ENCODE measurements around the gene PRSS1.

Gene PRSS1

DNA sequence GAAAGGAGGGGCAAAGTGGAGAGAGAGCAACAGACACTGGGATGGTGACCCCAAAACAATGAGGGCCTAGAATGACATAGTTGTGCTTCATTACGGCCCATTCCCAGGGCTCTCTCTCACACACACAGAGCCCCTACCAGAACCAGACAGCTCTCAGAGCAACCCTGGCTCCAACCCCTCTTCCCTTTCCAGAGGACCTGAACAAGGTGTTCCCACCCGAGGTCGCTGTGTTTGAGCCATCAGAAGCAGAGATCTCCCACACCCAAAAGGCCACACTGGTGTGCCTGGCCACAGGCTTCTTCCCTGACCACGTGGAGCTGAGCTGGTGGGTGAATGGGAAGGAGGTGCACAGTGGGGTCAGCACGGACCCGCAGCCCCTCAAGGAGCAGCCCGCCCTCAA is 42.2 kb downstream of the PRSS1 start:
- peak overlapping the region; percentile 88 to 95 for H3K27ac Mint-ChIP-seq
- DNase-seq (no peak), ATAC-seq (no peak)
- peaks cover 31% of the 10 kb centered on the region for H3K4me1 Mint-ChIP-seq
- H3K9me3 Mint-ChIP-seq = no peaks in the 10 kb centered on the region
- H3K4me3 Mint-ChIP-seq = peak overlapping the region; percentile 86 to 95
- no peaks in the 10 kb centered on the region for H3K27me3 Mint-ChIP-seq

DNA sequence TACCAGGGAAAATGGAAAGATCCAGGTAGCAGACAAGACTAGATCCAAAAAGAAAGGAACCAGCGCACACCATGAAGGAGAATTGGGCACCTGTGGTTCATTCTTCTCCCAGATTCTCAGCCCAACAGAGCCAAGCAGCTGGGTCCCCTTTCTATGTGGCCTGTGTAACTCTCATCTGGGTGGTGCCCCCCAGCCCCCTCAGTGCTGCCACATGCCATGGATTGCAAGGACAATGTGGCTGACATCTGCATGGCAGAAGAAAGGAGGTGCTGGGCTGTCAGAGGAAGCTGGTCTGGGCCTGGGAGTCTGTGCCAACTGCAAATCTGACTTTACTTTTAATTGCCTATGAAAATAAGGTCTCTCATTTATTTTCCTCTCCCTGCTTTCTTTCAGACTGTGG is 42.9 kb downstream of the PRSS1 start:
- DNase-seq (no peak), ATAC-seq (no peak)
- Mint-ChIP-seq H3K4me3 (peak overlapping the region; percentile 86 to 95), H3K27me3 (no peaks in the 10 kb centered on the region), H3K9me3 (no peaks in the 10 kb centered on the region), H3K27ac (peak overlapping the region; percentile 40 to 95), H3K4me1 (peaks cover 31% of the 10 kb centered on the region)

DNA sequence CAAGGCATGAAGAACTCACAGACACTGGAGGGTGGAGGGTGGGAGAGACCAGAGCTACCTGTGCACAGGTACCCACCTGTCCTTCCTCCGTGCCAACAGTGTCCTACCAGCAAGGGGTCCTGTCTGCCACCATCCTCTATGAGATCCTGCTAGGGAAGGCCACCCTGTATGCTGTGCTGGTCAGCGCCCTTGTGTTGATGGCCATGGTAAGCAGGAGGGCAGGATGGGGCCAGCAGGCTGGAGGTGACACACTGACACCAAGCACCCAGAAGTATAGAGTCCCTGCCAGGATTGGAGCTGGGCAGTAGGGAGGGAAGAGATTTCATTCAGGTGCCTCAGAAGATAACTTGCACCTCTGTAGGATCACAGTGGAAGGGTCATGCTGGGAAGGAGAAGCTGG is 43.3 kb downstream of the PRSS1 start:
- no peak for ATAC-seq
- Mint-ChIP-seq H3K4me1 (peaks cover 31% of the 10 kb centered on the region), H3K9me3 (no peaks in the 10 kb centered on the region), H3K27ac (peak overlapping the region; percentile 78 to 95), H3K27me3 (no peaks in the 10 kb centered on the region), H3K4me3 (peak overlapping the region; percentile 86 to 95)
- no peak for DNase-seq

DNA sequence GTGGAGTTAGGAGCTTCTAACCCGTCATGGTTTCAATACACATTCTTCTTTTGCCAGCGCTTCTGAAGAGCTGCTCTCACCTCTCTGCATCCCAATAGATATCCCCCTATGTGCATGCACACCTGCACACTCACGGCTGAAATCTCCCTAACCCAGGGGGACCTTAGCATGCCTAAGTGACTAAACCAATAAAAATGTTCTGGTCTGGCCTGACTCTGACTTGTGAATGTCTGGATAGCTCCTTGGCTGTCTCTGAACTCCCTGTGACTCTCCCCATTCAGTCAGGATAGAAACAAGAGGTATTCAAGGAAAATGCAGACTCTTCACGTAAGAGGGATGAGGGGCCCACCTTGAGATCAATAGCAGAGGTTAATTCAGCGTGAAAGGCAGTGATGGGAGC is 43.9 kb downstream of the PRSS1 start:
- H3K4me3 Mint-ChIP-seq = peak overlapping the region; percentile 86 to 95
- DNase-seq (no peak), ATAC-seq (no peak)
- H3K27ac Mint-ChIP-seq = peak overlapping the region in 1 of 2 donors; percentile 95
- no peaks in the 10 kb centered on the region for H3K27me3 Mint-ChIP-seq
- H3K4me1 Mint-ChIP-seq = peaks cover 31% of the 10 kb centered on the region
- no peaks in the 10 kb centered on the region for H3K9me3 Mint-ChIP-seq

DNA sequence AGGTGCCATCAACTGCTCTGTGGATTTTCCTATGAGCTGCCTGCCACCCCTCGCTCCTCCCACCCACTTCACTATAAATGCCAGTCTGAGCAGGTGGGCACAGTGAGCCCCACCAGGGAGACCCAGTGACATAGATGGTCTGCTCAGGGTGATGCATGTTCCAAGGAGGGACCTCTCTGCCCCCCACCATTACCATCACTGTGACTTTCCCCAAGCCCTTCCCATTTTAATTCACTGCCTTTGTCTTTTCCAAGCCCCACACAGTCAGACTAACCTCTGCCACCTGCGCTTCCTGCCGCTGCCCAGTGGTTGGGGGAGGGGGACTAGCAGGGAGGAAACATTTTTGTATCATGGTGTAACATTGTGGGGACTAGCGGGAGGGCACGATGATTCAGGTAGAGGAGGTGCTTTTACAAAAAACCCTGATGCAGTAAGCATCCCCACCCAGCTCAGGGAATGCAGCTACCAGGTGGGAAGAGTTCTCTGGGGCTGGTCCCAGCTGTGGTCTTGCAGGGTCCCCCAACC is 46.1 kb downstream of the PRSS1 start:
- no peaks in the 10 kb centered on the region for H3K27me3 Mint-ChIP-seq
- peak in 1 of 2 donors; percentile 71 for DNase-seq
- H3K27ac Mint-ChIP-seq = peak overlapping the region; percentile 99
- H3K9me3 Mint-ChIP-seq = no peaks in the 10 kb centered on the region
- H3K4me3 Mint-ChIP-seq = peak overlapping the region; percentile 94 to 95
- H3K4me1 Mint-ChIP-seq = peaks cover 51% of the 10 kb centered on the region
- peak; percentile 50 for ATAC-seq

DNA sequence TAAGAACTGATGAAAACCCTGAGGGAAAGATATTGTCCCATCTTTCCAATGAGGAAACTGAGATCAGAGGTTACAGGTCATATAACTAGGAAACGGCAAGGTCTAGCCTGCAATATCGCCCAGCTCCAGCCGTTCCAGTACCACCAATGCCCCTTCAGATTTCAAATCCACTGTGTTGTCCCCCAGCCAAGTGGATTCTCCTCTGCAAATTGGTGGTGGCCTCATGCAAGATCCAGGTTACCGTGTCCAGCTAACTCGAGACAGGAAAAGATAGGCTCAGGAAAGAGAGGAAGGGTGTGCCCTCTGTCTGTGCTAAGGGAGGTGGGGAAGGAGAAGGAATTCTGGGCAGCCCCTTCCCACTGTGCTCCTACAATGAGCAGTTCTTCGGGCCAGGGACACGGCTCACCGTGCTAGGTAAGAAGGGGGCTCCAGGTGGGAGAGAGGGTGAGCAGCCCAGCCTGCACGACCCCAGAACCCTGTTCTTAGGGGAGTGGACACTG is 46.8 kb downstream of the PRSS1 start:
- Mint-ChIP-seq H3K4me1 (peaks cover 57% of the 10 kb centered on the region), H3K4me3 (peak overlapping the region; percentile 94 to 95), H3K27me3 (no peaks in the 10 kb centered on the region), H3K27ac (peak overlapping the region; percentile 99), H3K9me3 (no peaks in the 10 kb centered on the region)
- no peak for ATAC-seq
- DNase-seq = no peak

DNA sequence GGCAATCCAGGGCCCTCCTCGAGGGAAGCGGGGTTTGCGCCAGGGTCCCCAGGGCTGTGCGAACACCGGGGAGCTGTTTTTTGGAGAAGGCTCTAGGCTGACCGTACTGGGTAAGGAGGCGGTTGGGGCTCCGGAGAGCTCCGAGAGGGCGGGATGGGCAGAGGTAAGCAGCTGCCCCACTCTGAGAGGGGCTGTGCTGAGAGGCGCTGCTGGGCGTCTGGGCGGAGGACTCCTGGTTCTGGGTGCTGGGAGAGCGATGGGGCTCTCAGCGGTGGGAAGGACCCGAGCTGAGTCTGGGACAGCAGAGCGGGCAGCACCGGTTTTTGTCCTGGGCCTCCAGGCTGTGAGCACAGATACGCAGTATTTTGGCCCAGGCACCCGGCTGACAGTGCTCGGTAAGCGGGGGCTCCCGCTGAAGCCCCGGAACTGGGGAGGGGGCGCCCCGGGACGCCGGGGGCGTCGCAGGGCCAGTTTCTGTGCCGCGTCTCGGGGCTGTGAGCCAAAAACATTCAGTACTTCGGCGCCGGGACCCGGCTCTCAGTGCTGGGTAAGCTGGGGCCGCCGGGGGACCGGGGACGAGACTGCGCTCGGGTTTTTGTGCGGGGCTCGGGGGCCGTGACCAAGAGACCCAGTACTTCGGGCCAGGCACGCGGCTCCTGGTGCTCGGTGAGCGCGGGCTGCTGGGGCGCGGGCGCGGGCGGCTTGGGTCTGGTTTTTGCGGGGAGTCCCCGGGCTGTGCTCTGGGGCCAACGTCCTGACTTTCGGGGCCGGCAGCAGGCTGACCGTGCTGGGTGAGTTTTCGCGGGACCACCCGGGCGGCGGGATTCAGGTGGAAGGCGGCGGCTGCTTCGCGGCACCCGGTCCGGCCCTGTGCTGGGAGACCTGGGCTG is 47.5 kb downstream of the PRSS1 start:
- ATAC-seq = no peak
- Mint-ChIP-seq H3K4me3 (peak overlapping the region; percentile 94 to 95), H3K27ac (peak overlapping the region; percentile 99 to 100), H3K9me3 (no peaks in the 10 kb centered on the region), H3K27me3 (no peaks in the 10 kb centered on the region), H3K4me1 (peaks cover 64% of the 10 kb centered on the region)
- peak in 1 of 2 donors; percentile 35 for DNase-seq

DNA sequence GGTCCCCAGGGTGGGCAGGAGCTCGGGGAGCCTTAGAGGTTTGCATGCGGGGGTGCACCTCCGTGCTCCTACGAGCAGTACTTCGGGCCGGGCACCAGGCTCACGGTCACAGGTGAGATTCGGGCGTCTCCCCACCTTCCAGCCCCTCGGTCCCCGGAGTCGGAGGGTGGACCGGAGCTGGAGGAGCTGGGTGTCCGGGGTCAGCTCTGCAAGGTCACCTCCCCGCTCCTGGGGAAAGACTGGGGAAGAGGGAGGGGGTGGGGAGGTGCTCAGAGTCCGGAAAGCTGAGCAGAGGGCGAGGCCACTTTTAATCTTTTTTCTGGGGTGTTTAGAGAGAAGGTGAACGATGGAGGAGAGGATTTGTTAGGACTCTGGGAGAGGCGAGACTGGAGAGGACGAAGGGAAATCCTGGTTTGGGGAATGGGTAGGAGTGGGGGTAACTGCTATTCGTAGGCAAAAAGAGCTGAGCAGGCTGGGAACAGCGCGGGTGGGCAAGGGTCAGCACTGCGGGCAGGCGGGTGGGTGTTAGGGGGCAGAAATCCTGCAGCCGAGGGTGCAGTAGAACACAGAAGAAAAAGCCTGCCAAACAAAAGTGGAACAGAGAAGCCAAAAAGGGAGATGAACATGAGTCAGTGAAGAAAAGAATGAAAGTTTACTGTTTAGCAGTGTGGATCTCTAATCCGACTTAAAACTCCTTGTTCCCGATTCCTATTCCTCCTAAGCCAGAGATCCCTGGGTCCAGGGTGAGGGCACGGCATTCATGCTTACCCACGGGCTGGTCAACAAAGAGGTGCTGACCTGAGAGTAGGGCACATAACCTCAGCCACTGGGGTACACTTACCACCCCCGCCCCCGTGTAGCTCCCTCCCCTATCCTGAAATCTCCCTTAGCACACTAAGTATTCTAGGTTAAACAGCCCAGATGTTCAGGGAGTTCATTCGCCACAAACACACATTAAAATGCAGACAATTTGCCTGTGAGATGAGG is 48.4 kb downstream of the PRSS1 start:
- Mint-ChIP-seq H3K4me1 (peaks cover 67% of the 10 kb centered on the region), H3K9me3 (no peaks in the 10 kb centered on the region), H3K27me3 (no peaks in the 10 kb centered on the region), H3K27ac (peak overlapping the region; percentile 99 to 100), H3K4me3 (peak overlapping the region; percentile 94 to 95)
- peak in 1 of 2 donors; percentile 28 for DNase-seq
- ATAC-seq = peak; percentile 26

DNA sequence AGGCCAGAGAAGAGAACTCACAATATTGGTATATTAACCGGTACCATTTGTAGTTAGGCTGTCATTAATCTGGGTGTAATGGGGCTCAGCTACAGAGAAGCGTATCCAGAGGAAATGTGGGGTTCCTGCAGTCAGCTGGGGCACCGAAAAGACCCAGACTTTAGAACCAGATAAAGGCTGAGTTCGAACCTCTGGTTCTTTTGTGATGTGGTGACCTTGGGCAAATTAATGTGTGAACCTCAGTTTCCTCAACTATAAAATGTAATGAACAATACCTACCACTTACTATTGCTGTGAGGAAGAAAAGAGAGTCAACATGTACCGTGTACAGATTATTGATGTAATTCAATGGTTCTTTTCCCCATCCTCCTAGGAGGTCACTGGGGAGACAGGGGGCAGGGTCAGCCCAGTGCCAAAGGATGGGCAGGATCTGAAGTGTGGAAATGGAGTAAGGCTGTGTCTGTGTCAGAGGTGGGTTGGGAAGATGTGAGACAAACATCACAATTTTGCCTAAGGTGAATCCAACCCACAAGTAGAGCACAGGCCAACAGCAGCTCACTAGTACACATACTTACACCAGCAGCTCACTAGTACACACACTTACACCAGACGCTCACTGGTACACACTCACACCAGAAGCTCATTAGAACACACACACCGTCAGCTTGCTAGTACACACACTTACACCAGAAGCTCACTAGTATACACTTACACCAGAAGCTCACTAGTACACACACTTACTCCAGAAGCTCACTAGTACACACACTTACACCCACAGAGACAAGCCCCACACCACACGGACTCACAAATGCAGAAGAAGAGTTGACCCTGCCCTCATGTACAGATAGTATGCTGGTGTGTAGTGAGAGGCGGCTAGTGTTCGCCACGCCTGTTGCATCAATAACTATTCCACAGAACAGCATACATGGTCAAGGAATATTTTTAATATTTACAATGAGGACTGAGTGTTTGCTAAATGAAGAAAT is 49.5 kb downstream of the PRSS1 start:
- Mint-ChIP-seq H3K27ac (peak overlapping the region; percentile 99 to 100), H3K9me3 (no peaks in the 10 kb centered on the region), H3K27me3 (no peaks in the 10 kb centered on the region), H3K4me3 (peak overlapping the region; percentile 94 to 95), H3K4me1 (peaks cover 68% of the 10 kb centered on the region)
- ATAC-seq = peak; percentile 32
- peak in 1 of 2 donors; percentile 33 for DNase-seq

DNA sequence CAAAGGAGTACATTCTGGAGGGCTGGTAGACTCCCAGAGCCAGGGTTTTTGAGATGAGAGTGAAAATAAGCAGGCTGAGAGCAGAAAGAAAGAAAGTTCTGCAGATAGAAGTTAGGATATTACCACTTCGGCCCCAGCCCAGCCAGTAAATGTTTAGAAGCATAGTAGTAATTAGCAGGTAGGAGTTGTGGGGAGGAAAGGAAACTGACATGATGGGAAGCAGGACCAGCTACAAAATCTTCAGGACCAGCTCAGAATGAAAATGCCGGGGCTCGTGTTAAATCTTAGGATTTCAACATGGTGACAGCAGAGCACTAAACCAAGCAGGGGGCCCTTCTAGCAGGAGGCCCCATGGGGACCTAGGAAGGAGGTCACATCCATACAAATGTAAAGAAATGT is 50.2 kb downstream of the PRSS1 start:
- H3K4me1 Mint-ChIP-seq = peaks cover 68% of the 10 kb centered on the region
- H3K27me3 Mint-ChIP-seq = no peaks in the 10 kb centered on the region
- H3K4me3 Mint-ChIP-seq = peak overlapping the region; percentile 94 to 95
- no peaks in the 10 kb centered on the region for H3K9me3 Mint-ChIP-seq
- DNase-seq = no peak
- H3K27ac Mint-ChIP-seq = peak overlapping the region; percentile 99 to 100
- ATAC-seq = no peak

DNA sequence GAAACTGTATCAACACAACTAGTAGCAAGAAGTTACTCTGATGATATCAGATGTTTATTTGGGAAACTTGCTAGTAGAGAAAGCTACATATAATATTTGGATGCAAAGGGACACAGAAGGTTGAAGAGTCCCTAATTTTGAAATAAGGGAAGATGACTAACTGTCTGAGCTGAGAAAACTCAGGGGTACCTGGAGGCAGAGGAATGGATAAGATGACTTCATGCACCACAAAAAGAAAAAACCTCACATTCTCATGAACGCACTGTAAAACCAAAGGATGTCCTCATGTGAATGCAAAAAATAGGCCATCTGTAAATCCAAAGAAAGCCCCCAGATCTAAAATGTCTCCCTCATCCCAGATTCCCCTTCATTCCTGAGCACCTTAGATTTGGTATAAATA is 50.8 kb downstream of the PRSS1 start:
- Mint-ChIP-seq H3K27me3 (no peaks in the 10 kb centered on the region), H3K27ac (peak overlapping the region; percentile 99 to 100), H3K4me3 (peak overlapping the region; percentile 94 to 95), H3K9me3 (no peaks in the 10 kb centered on the region), H3K4me1 (peaks cover 68% of the 10 kb centered on the region)
- ATAC-seq (no peak), DNase-seq (peak in 1 of 2 donors; percentile 20)

DNA sequence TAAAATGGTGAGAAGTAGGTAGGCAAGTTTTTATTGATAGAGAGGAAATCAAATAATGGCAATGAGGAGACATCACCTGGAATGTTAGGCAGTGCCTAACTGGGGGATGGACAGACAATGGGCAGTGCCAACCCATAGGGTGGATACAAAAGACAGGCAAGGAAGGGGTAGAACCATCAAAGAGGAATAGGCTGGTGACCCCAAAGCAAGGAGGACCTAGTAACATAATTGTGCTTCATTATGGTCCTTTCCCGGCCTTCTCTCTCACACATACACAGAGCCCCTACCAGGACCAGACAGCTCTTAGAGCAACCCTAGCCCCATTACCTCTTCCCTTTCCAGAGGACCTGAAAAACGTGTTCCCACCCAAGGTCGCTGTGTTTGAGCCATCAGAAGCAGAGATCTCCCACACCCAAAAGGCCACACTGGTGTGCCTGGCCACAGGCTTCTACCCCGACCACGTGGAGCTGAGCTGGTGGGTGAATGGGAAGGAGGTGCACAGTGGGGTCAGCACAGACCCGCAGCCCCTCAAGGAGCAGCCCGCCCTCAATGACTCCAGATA is 51.5 kb downstream of the PRSS1 start:
- H3K4me1 Mint-ChIP-seq = peaks cover 73% of the 10 kb centered on the region
- no peaks in the 10 kb centered on the region for H3K27me3 Mint-ChIP-seq
- peak in 1 of 2 donors; percentile 11 for DNase-seq
- H3K9me3 Mint-ChIP-seq = no peaks in the 10 kb centered on the region
- H3K27ac Mint-ChIP-seq = peak overlapping the region; percentile 99 to 100
- ATAC-seq = peak; percentile 1
- peak overlapping the region; percentile 94 to 95 for H3K4me3 Mint-ChIP-seq

DNA sequence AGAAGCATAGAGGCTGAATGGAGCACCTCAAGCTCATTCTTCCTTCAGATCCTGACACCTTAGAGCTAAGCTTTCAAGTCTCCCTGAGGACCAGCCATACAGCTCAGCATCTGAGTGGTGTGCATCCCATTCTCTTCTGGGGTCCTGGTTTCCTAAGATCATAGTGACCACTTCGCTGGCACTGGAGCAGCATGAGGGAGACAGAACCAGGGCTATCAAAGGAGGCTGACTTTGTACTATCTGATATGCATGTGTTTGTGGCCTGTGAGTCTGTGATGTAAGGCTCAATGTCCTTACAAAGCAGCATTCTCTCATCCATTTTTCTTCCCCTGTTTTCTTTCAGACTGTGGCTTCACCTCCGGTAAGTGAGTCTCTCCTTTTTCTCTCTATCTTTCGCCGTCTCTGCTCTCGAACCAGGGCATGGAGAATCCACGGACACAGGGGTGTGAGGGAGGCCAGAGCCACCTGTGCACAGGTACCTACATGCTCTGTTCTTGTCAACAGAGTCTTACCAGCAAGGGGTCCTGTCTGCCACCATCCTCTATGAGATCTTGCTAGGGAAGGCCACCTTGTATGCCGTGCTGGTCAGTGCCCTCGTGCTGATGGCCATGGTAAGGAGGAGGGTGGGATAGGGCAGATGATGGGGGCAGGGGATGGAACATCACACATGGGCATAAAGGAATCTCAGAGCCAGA is 52.5 kb downstream of the PRSS1 start:
- peak in 1 of 2 donors; percentile 10 for DNase-seq
- H3K27ac Mint-ChIP-seq = peak overlapping the region; percentile 95 to 99

More for the DNA sequence above, 52.5 kb downstream of the PRSS1 start:
- H3K4me1 Mint-ChIP-seq = peaks cover 83% of the 10 kb centered on the region
- peak overlapping the region; percentile 94 to 95 for H3K4me3 Mint-ChIP-seq
- H3K27me3 Mint-ChIP-seq = no peaks in the 10 kb centered on the region
- no peak for ATAC-seq
- no peaks in the 10 kb centered on the region for H3K9me3 Mint-ChIP-seq
